PFSK-1 (cell line): ENCODE measurements around the gene STXBP5.

Source experiments
- FOXP2 ChIP-seq: optimal IDR thresholded peaks from 2 replicates; pipeline ENCODE3; 2011; ENCODE audit warnings: borderline replicate concordance, control low read depth, inconsistent platforms; ENCODE audit not compliant: insufficient read depth; ENCODE audit errors: extremely low read length, extremely low read depth
- POLR2AphosphoS5 ChIP-seq: IDR thresholded peaks from 2 replicates; pipeline ENCODE4 v1.6.1; 2012; ENCODE audit warnings: low read depth, mild to moderate bottlenecking, control low read depth, low read length, moderate library complexity
- REST ChIP-seq, 2 experiments: IDR thresholded peaks; 2 replicates each; pipeline versions ENCODE4 v1.6.1 to v1.8.0; 2011 to 2012; ENCODE audit warnings: low read depth in 2 of 2, low read length in 2 of 2, control low read depth in 1 of 2, inconsistent platforms in 1 of 2, mild to moderate bottlenecking in 1 of 2, moderate library complexity in 1 of 2; ENCODE audit not compliant: insufficient read depth in 1 of 2
- SIN3A ChIP-seq: IDR thresholded peaks from 2 replicates; pipeline ENCODE4 v1.6.1; 2012; ENCODE audit warnings: mild to moderate bottlenecking, low read length, moderate library complexity, borderline replicate concordance; ENCODE audit not compliant: insufficient read depth
- TAF1 ChIP-seq: IDR thresholded peaks from 2 replicates; pipeline ENCODE4 v1.6.1; 2012; ENCODE audit warnings: low read length, control low read depth, borderline replicate concordance; ENCODE audit not compliant: insufficient read depth

STXBP5 gene

GRCh38 chr6:147173675-147174308 lies 30.4 kb upstream of the STXBP5 start:
- TF ChIP-seq FOXP2 (no peak), SIN3A (no peak), TAF1 (no peak), POLR2AphosphoS5 (no peak), REST (IDR thresholded peaks at IDR 0.05; ENCODE audit: insufficient read depth in 1 of 2, low read depth in 2 of 2, low read length in 2 of 2) (no peak)

GRCh38 chr6:147176795-147177194 lies 27.4 kb upstream of the STXBP5 start:
- TF ChIP-seq POLR2AphosphoS5 (no peak), SIN3A (no peak)

GRCh38 chr6:147177286-147177685 lies 26.9 kb upstream of the STXBP5 start:
- TF ChIP-seq SIN3A, result no peak
- no peak for TF ChIP-seq REST (IDR thresholded peaks at IDR 0.05; ENCODE audit: insufficient read depth in 1 of 2, low read depth in 2 of 2, low read length in 2 of 2)
- TF ChIP-seq TAF1, result no peak
- no peak for TF ChIP-seq FOXP2
- TF ChIP-seq POLR2AphosphoS5, result no peak

GRCh38 chr6:147178355-147178754 lies 25.9 kb upstream of the STXBP5 start:
- TF ChIP-seq POLR2AphosphoS5 (no peak), SIN3A (no peak), TAF1 (no peak), REST (IDR thresholded peaks at IDR 0.05; ENCODE audit: insufficient read depth in 1 of 2, low read depth in 2 of 2, low read length in 2 of 2) (no peak), FOXP2 (no peak)

DNA sequence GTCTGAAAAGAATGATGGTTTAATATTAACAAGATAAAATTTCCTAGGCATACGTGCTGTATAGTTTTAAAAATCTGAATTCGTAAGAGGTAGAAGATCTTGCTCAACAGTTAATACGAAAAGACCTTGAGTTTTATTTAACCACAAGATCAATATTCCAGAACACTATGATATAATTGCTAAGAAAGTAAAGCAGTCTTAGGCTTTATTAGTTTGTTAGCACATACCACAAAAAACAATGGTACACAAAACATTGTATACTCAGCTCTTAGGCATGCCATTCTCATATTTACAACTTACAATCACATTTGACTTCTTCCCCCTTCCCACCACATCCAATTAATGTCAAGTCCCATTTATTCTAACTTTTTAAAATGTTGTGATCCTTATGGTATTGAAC lies 24.4 kb upstream of the STXBP5 start:
- TF ChIP-seq REST (IDR thresholded peaks at IDR 0.05; ENCODE audit: insufficient read depth in 1 of 2, low read depth in 2 of 2, low read length in 2 of 2), result no peak
- no peak for TF ChIP-seq SIN3A
- TF ChIP-seq TAF1, result no peak
- no peak for TF ChIP-seq FOXP2
- TF ChIP-seq POLR2AphosphoS5, result no peak
